Stimulated activated CD4-positive, alpha-beta T cell treated with anti-CD3 and anti-CD28 coated beads, Interleukin-4, amount 100 ng/mL, for 4 hours (primary cell): Measurements from ENCODE around the gene MNDA.
"Not testable (repeated sequence)": the region's sequence is repeated elsewhere in the genome, so short reads cannot be mapped to it uniquely, and the experiment has no call there.

Experiments used
- DNase-seq, 2 experiments: peaks; one replicate each; pipeline ENCODE4 v3.0.0-alpha.2; 2020

MNDA gene

GRCh38 chr1:158840236-158840635 lies 9.1 kb downstream of the MNDA start:
- no peak for DNase-seq

GRCh38 chr1:158864595-158864994 lies 33.4 kb downstream of the MNDA start:
- no peak for DNase-seq

GRCh38 chr1:158870438-158870837 lies 39.3 kb downstream of the MNDA start:
- DNase-seq: not testable (repeated sequence)

GRCh38 chr1:158873141-158873540 lies 42.0 kb downstream of the MNDA start:
- DNase-seq: no peak

- no peak for DNase-seq
These were observed 62.5 kb downstream of the MNDA start for GRCh38 chr1:158893654-158894053.

- DNase-seq: no peak
These were observed 67.6 kb downstream of the MNDA start for GRCh38 chr1:158898722-158899121.
